ENCODE data around the gene UGGT2.

Gene UGGT2

GRCh38 chr13:95921485-95921884 is 131.7 kb downstream of the UGGT2 start:
- Histone ChIP-seq H3K9ac (ENCODE audit: low read length) (no peak overlapping the region), H2BK15ac (replicated peaks; ENCODE audit: low read depth) (no peak overlapping the region), H3K18ac (ENCODE audit: low read length) (no peak overlapping the region), H2AK5ac (ENCODE audit: low read length) (no peak overlapping the region), H3K27ac (ENCODE audit: low read depth, low read length) (no peak overlapping the region), H3K79me1 (ENCODE audit: low read length) (no peaks in the 10 kb centered on the region), H3K79me2 (ENCODE audit: control insufficient read depth, insufficient read depth, low read length) (no peaks in the 10 kb centered on the region), H3K4me2 (ENCODE audit: low read length) (no peak overlapping the region), H3K56ac (ENCODE audit: low read length) (no peak overlapping the region), H3K4me3 (ENCODE audit: low read length) (no peak overlapping the region), H3K23ac (ENCODE audit: low read length) (no peak overlapping the region), H4K8ac (ENCODE audit: low read depth, low read length) (no peak overlapping the region), H3K36me3 (ENCODE audit: control insufficient read depth, insufficient read depth, low read length) (no peaks in the 10 kb centered on the region), H3K27me3 (ENCODE audit: insufficient read depth, low read length, poor library complexity) (no peaks in the 10 kb centered on the region), H3K4me1 (ENCODE audit: control insufficient read depth, low read depth, low read length) (no peaks in the 10 kb centered on the region), H2BK120ac (ENCODE audit: low read depth, low read length) (no peak overlapping the region), H4K5ac (ENCODE audit: low read length) (no peak overlapping the region), H2BK5ac (ENCODE audit: low read length) (no peak overlapping the region), H3K4ac (ENCODE audit: low read depth, low read length) (no peak overlapping the region)
- no peak for DNase-seq
- WGBS (ENCODE audit: extremely low coverage, insufficient coverage, low lambda C conversion rate) = no CpG with 5 or more reads among the region's 2 CpGs

- no peak overlapping the region for H3K56ac ChIP-seq (ENCODE audit: low read length)
- H3K18ac ChIP-seq (ENCODE audit: low read length) = no peak overlapping the region
- H2BK5ac ChIP-seq (ENCODE audit: low read length) = no peak overlapping the region
- no peak overlapping the region for H4K8ac ChIP-seq (ENCODE audit: low read depth, low read length)
- H2BK120ac ChIP-seq (ENCODE audit: low read depth, low read length) = no peak overlapping the region
- no peak overlapping the region for H2BK15ac ChIP-seq (replicated peaks; ENCODE audit: low read depth)
- H3K4me1 ChIP-seq (ENCODE audit: control insufficient read depth, low read depth, low read length) = no peaks in the 10 kb centered on the region
- H3K27ac ChIP-seq (ENCODE audit: low read depth, low read length) = no peak overlapping the region
- no peaks in the 10 kb centered on the region for H3K36me3 ChIP-seq (ENCODE audit: control insufficient read depth, insufficient read depth, low read length)
- no peak overlapping the region for H3K4me3 ChIP-seq (ENCODE audit: low read length)
- H3K79me1 ChIP-seq (ENCODE audit: low read length) = no peaks in the 10 kb centered on the region
- no peak overlapping the region for H4K5ac ChIP-seq (ENCODE audit: low read length)
- no peak for DNase-seq
- no peaks in the 10 kb centered on the region for H3K27me3 ChIP-seq (ENCODE audit: insufficient read depth, low read length, poor library complexity)
- no peak overlapping the region for H3K23ac ChIP-seq (ENCODE audit: low read length)
- H3K9ac ChIP-seq (ENCODE audit: low read length) = no peak overlapping the region
- H3K79me2 ChIP-seq (ENCODE audit: control insufficient read depth, insufficient read depth, low read length) = no peaks in the 10 kb centered on the region
- no peak overlapping the region for H3K4ac ChIP-seq (ENCODE audit: low read depth, low read length)
- WGBS (ENCODE audit: extremely low coverage, insufficient coverage, low lambda C conversion rate) = no CpG with 5 or more reads among the region's 4 CpGs
- no peak overlapping the region for H3K4me2 ChIP-seq (ENCODE audit: low read length)
- no peak overlapping the region for H2AK5ac ChIP-seq (ENCODE audit: low read length)
Observed at GRCh38 chr13:95920485-95920884, 132.7 kb downstream of the UGGT2 start.

- no peak overlapping the region for H3K23ac ChIP-seq (ENCODE audit: low read length)
- H2BK5ac ChIP-seq (ENCODE audit: low read length) = no peak overlapping the region
Observed at GRCh38 chr13:95918860-95919259, 134.3 kb downstream of the UGGT2 start.

GRCh38 chr13:95914991-95915501 is 138.2 kb downstream of the UGGT2 start:
- Histone ChIP-seq H2BK15ac (replicated peaks; ENCODE audit: low read depth) (no peak overlapping the region), H2BK5ac (ENCODE audit: low read length) (no peak overlapping the region), H2AK5ac (ENCODE audit: low read length) (no peak overlapping the region), H3K23ac (ENCODE audit: low read length) (no peak overlapping the region), H3K9ac (ENCODE audit: low read length) (no peak overlapping the region), H3K36me3 (ENCODE audit: control insufficient read depth, insufficient read depth, low read length) (no peaks in the 10 kb centered on the region), H3K79me2 (ENCODE audit: control insufficient read depth, insufficient read depth, low read length) (no peaks in the 10 kb centered on the region), H3K27ac (ENCODE audit: low read depth, low read length) (no peak overlapping the region), H3K4ac (ENCODE audit: low read depth, low read length) (no peak overlapping the region), H3K4me1 (ENCODE audit: control insufficient read depth, low read depth, low read length) (no peaks in the 10 kb centered on the region), H3K4me2 (ENCODE audit: low read length) (no peak overlapping the region), H3K56ac (ENCODE audit: low read length) (no peak overlapping the region), H3K18ac (ENCODE audit: low read length) (no peak overlapping the region), H3K79me1 (ENCODE audit: low read length) (no peaks in the 10 kb centered on the region), H4K5ac (ENCODE audit: low read length) (no peak overlapping the region), H3K4me3 (ENCODE audit: low read length) (no peak overlapping the region), H2BK120ac (ENCODE audit: low read depth, low read length) (no peak overlapping the region), H3K27me3 (ENCODE audit: insufficient read depth, low read length, poor library complexity) (no peaks in the 10 kb centered on the region), H4K8ac (ENCODE audit: low read depth, low read length) (no peak overlapping the region)
- no peak for DNase-seq
- WGBS (ENCODE audit: extremely low coverage, insufficient coverage, low lambda C conversion rate) = no CpG with 5 or more reads among the region's 2 CpGs

More at GRCh38 chr13:95918860-95919259, 134.3 kb downstream of the UGGT2 start:
- no peak overlapping the region for H4K8ac ChIP-seq (ENCODE audit: low read depth, low read length)
- no peaks in the 10 kb centered on the region for H3K27me3 ChIP-seq (ENCODE audit: insufficient read depth, low read length, poor library complexity)
- H3K9ac ChIP-seq (ENCODE audit: low read length) = no peak overlapping the region
- H2AK5ac ChIP-seq (ENCODE audit: low read length) = no peak overlapping the region
- H4K5ac ChIP-seq (ENCODE audit: low read length) = no peak overlapping the region
- H3K18ac ChIP-seq (ENCODE audit: low read length) = no peak overlapping the region
- no peak overlapping the region for H3K27ac ChIP-seq (ENCODE audit: low read depth, low read length)
- no peak overlapping the region for H3K4me3 ChIP-seq (ENCODE audit: low read length)
- no peaks in the 10 kb centered on the region for H3K79me1 ChIP-seq (ENCODE audit: low read length)
- no peak overlapping the region for H3K56ac ChIP-seq (ENCODE audit: low read length)
- no peaks in the 10 kb centered on the region for H3K4me1 ChIP-seq (ENCODE audit: control insufficient read depth, low read depth, low read length)
- no peak overlapping the region for H2BK15ac ChIP-seq (replicated peaks; ENCODE audit: low read depth)
- H3K4ac ChIP-seq (ENCODE audit: low read depth, low read length) = no peak overlapping the region
- H3K36me3 ChIP-seq (ENCODE audit: control insufficient read depth, insufficient read depth, low read length) = no peaks in the 10 kb centered on the region
- no peak for DNase-seq
- H2BK120ac ChIP-seq (ENCODE audit: low read depth, low read length) = no peak overlapping the region
- H3K79me2 ChIP-seq (ENCODE audit: control insufficient read depth, insufficient read depth, low read length) = no peaks in the 10 kb centered on the region
- no CpG with 5 or more reads among the region's 2 CpGs for WGBS (ENCODE audit: extremely low coverage, insufficient coverage, low lambda C conversion rate)
- H3K4me2 ChIP-seq (ENCODE audit: low read length) = no peak overlapping the region

- H4K5ac ChIP-seq (ENCODE audit: low read length) = no peak overlapping the region
Observed at GRCh38 chr13:95906999-95907398, 146.2 kb downstream of the UGGT2 start.

GRCh38 chr13:95903569-95903968 is 149.6 kb downstream of the UGGT2 start:
- no peak overlapping the region for H3K4ac ChIP-seq (ENCODE audit: low read depth, low read length)
- H3K27ac ChIP-seq (ENCODE audit: low read depth, low read length) = no peak overlapping the region
- no peak overlapping the region for H2BK15ac ChIP-seq (replicated peaks; ENCODE audit: low read depth)
- no peak overlapping the region for H4K5ac ChIP-seq (ENCODE audit: low read length)
- H3K56ac ChIP-seq (ENCODE audit: low read length) = no peak overlapping the region
- no peaks in the 10 kb centered on the region for H3K4me1 ChIP-seq (ENCODE audit: control insufficient read depth, low read depth, low read length)
- H3K27me3 ChIP-seq (ENCODE audit: insufficient read depth, low read length, poor library complexity) = no peaks in the 10 kb centered on the region
- 100% methylated on average over 1 of the region's 1 CpG for WGBS (ENCODE audit: extremely low coverage, insufficient coverage, low lambda C conversion rate)
- no peak overlapping the region for H2AK5ac ChIP-seq (ENCODE audit: low read length)
- no peak overlapping the region for H4K8ac ChIP-seq (ENCODE audit: low read depth, low read length)
- no peaks in the 10 kb centered on the region for H3K36me3 ChIP-seq (ENCODE audit: control insufficient read depth, insufficient read depth, low read length)
- H3K4me3 ChIP-seq (ENCODE audit: low read length) = no peak overlapping the region
- H3K79me1 ChIP-seq (ENCODE audit: low read length) = no peaks in the 10 kb centered on the region
- H3K18ac ChIP-seq (ENCODE audit: low read length) = no peak overlapping the region
- no peak overlapping the region for H3K9ac ChIP-seq (ENCODE audit: low read length)
- H2BK5ac ChIP-seq (ENCODE audit: low read length) = no peak overlapping the region
- no peaks in the 10 kb centered on the region for H3K79me2 ChIP-seq (ENCODE audit: control insufficient read depth, insufficient read depth, low read length)
- no peak for DNase-seq
- H2BK120ac ChIP-seq (ENCODE audit: low read depth, low read length) = no peak overlapping the region
- H3K4me2 ChIP-seq (ENCODE audit: low read length) = no peak overlapping the region
- no peak overlapping the region for H3K23ac ChIP-seq (ENCODE audit: low read length)

More at GRCh38 chr13:95906999-95907398, 146.2 kb downstream of the UGGT2 start:
- no peaks in the 10 kb centered on the region for H3K27me3 ChIP-seq (ENCODE audit: insufficient read depth, low read length, poor library complexity)
- no peak overlapping the region for H3K18ac ChIP-seq (ENCODE audit: low read length)
- no peak overlapping the region for H2AK5ac ChIP-seq (ENCODE audit: low read length)
- H3K4me3 ChIP-seq (ENCODE audit: low read length) = no peak overlapping the region
- no CpG with 5 or more reads among the region's 12 CpGs for WGBS (ENCODE audit: extremely low coverage, insufficient coverage, low lambda C conversion rate)
- no peak overlapping the region for H3K4ac ChIP-seq (ENCODE audit: low read depth, low read length)
- no peak overlapping the region for H4K8ac ChIP-seq (ENCODE audit: low read depth, low read length)
- H3K79me2 ChIP-seq (ENCODE audit: control insufficient read depth, insufficient read depth, low read length) = no peaks in the 10 kb centered on the region
- H3K23ac ChIP-seq (ENCODE audit: low read length) = no peak overlapping the region
- no peak overlapping the region for H3K4me2 ChIP-seq (ENCODE audit: low read length)
- no peaks in the 10 kb centered on the region for H3K79me1 ChIP-seq (ENCODE audit: low read length)
- no peak overlapping the region for H3K9ac ChIP-seq (ENCODE audit: low read length)
- no peak overlapping the region for H2BK5ac ChIP-seq (ENCODE audit: low read length)
- H3K56ac ChIP-seq (ENCODE audit: low read length) = no peak overlapping the region
- H2BK120ac ChIP-seq (ENCODE audit: low read depth, low read length) = no peak overlapping the region
- no peaks in the 10 kb centered on the region for H3K36me3 ChIP-seq (ENCODE audit: control insufficient read depth, insufficient read depth, low read length)
- H3K27ac ChIP-seq (ENCODE audit: low read depth, low read length) = no peak overlapping the region
- H2BK15ac ChIP-seq (replicated peaks; ENCODE audit: low read depth) = no peak overlapping the region
- no peaks in the 10 kb centered on the region for H3K4me1 ChIP-seq (ENCODE audit: control insufficient read depth, low read depth, low read length)
- no peak for DNase-seq

All from mesendoderm (in vitro differentiated cells).